Mesothelial cell of epicardium (in vitro differentiated cells): Measurements from ENCODE around the gene ACSS1. TPM values are rescaled to one million over a fixed set of nuclear protein-coding genes. Genes with fewer than 3 reads are reported as not detected.

Experiments
- DNase-seq, 2 experiments: peaks; one replicate each; pipeline ENCODE4 v3.0.0; 2021; ENCODE audit warnings: low spot score in 2 of 2; ENCODE audit not compliant: unreplicated experiment in 2 of 2
- H3K27ac Mint-ChIP-seq: 2 replicates; pipeline ENCODE4 v1.8.0; 2021; ENCODE audit warnings: mixed read lengths
- H3K27me3 Mint-ChIP-seq: 2 replicates; pipeline ENCODE4 v1.8.0; 2021; ENCODE audit warnings: low read depth, mixed read lengths
- H3K36me3 Mint-ChIP-seq: 2 replicates; pipeline ENCODE4 v1.8.0; 2021; ENCODE audit warnings: mixed read lengths
- H3K4me1 Mint-ChIP-seq: 2 replicates; pipeline ENCODE4 v1.8.0; 2021; ENCODE audit warnings: mixed read lengths
- H3K4me3 Mint-ChIP-seq: 2 replicates; pipeline ENCODE4 v1.8.0; 2021; ENCODE audit warnings: mild to moderate bottlenecking, moderate library complexity, mixed read lengths
- H3K9me3 Mint-ChIP-seq: 2 replicates; pipeline ENCODE4 v1.8.0; 2021; ENCODE audit warnings: mixed read lengths
- CTCF ChIP-seq: fragments of 200-600 bp; sonication (generic); IDR thresholded peaks from one replicate; pipeline ENCODE4 v1.5.0; 2021; ENCODE audit warnings: antibody characterized with exemption; ENCODE audit not compliant: unreplicated experiment
- total RNA-seq: library from RNA; stranded (reverse); gene quantifications from 3 replicates; pipeline ENCODE4 v1.2.1, GENCODE V29; 2021

ACSS1 gene
- 4.0 to 5.2 TPM (median 4.8 TPM) in 3 replicates for total RNA-seq

DNA sequence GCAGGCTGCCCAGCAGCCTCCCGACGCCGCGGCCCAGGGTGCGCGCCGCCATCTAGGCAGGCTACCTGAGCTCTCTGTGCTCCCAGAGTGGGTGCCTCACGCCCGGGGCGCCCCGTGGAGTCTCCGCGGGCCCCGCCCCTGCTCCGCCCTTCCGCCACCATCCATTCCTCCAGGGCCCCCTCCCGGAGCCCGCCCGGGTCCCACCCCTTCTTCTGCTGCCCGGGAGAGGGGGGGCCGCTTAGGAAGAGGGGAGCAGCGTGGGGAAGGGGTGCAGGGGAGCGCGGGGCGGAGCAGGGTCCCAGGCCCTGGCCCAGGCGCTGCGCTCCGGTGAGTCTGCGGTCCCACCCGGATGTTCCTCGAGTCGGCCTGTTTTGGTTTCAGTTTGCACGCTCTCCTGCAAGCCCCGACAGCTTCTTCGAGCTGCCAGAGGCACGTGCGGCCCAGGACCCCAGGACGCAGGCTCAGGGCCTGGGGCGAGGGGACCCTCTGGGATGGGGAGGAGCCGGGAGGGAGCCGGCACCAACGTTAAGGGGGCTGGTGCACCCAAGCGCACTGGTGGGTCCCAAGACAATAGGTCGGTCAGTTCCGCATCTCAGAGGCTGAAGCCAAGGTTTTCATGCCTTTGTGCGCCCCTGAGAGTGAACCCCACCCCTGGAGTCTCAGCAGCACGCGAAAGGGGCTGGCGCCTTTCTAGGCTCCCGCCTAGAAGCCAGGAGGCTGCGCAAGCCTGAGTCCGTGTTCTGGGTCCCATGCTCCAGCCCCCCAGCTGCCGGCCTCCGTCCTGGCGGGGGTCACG is at the start of gene ACSS1:
Gene ACSS1, minus strand, starts transcription at position 89 of the 796 bp plus-strand sequence. Its CDS starts 37 bp downstream, at position 52.
- peak within 1 kb of the TSS; percentile 61 for H3K4me3 Mint-ChIP-seq
- no peaks in the 10 kb centered on the region for H3K36me3 Mint-ChIP-seq
- H3K9me3 Mint-ChIP-seq, result no peaks in the 10 kb centered on the region
- DNase-seq, result no peak
- H3K27me3 Mint-ChIP-seq, result peaks cover 97% of the 10 kb centered on the region
- peaks cover 5% of the 10 kb centered on the region for H3K4me1 Mint-ChIP-seq
- TF ChIP-seq CTCF, result no peak
- no peak within 1 kb of the TSS for H3K27ac Mint-ChIP-seq

DNA sequence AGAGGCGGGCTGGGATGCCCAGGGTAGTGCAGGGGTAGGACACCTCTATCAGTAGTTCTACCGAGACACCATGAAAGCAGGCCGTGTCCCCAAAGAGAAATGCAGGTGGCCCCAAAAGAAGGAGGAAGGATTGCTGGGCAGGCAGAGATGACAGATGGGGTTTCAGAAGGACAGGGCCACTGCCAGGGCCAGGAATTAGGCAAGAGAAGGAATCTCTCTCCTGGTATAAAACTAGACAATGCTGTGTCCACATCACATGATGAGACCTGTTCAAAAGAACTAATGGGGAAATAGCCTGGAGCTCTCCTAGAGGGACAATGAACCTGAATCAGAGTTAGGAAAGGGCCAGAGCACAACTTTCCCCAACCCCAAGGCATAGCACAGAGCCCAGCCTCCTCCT is 45.6 kb upstream of the ACSS1 start:
- no peaks in the 10 kb centered on the region for H3K4me1 Mint-ChIP-seq

DNA sequence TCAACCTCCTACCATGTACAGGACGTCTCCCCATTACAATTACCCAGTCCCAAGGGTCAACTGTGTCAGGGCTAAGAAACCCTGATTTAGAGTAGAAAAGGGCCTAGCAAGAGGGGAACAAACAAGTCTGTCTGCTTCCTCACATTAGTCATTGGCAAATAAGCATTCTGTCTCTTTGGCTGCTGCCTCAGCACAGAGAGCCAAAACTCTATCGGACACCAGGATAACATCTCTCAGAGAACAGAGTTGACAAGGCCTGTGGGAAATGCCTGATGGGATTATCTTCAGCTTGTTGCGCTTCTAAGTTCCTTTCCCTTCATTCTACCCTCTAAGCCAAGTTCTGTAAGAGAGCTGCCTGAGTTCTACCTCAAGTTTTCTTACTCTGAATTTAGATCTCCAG is 43.0 kb upstream of the ACSS1 start:
- Mint-ChIP-seq H3K4me3 (no peak overlapping the region), H3K27me3 (peaks cover 46% of the 10 kb centered on the region), H3K36me3 (no peaks in the 10 kb centered on the region), H3K27ac (no peak overlapping the region), H3K4me1 (no peaks in the 10 kb centered on the region), H3K9me3 (no peaks in the 10 kb centered on the region)
- TF ChIP-seq CTCF, result no peak
- DNase-seq, result no peak

More for the DNA sequence above, 45.6 kb upstream of the ACSS1 start:
- TF ChIP-seq CTCF, result no peak
- Mint-ChIP-seq H3K4me3 (no peak overlapping the region), H3K27me3 (peaks cover 51% of the 10 kb centered on the region), H3K27ac (no peak overlapping the region), H3K9me3 (no peaks in the 10 kb centered on the region), H3K36me3 (no peaks in the 10 kb centered on the region)
- DNase-seq, result no peak

GRCh38 chr20:25099601-25100140 is 41.7 kb upstream of the ACSS1 start:
- Mint-ChIP-seq H3K4me3 (no peak overlapping the region), H3K27me3 (peaks cover 52% of the 10 kb centered on the region), H3K27ac (no peak overlapping the region), H3K4me1 (no peaks in the 10 kb centered on the region), H3K36me3 (no peaks in the 10 kb centered on the region), H3K9me3 (no peaks in the 10 kb centered on the region)
- no peak for DNase-seq
- TF ChIP-seq CTCF, result no peak

DNA sequence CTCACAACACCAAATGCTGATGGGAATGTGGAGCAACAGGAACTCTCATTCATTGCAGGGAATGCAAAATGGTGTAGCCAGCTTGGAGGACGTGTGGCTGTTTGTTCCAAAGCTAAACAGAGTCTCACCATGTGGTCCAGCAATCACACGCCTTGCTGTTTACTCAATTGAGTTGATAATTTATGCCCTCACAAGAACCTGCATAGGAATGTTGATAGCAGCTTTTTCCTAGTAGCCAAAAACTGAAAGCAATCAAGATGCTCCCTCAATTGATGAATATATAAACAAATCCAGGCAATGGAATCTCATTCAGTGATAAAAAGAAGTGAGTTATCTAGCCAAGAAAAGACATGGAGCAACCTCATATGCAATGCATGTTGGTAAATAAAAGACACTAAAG is 39.6 kb upstream of the ACSS1 start:
- DNase-seq, result no peak
- no peak for TF ChIP-seq CTCF
- Mint-ChIP-seq H3K9me3 (no peaks in the 10 kb centered on the region), H3K27me3 (peaks cover 60% of the 10 kb centered on the region), H3K4me1 (no peaks in the 10 kb centered on the region), H3K4me3 (no peak overlapping the region), H3K36me3 (no peaks in the 10 kb centered on the region), H3K27ac (no peak overlapping the region)
